Stomach smooth muscle (tissue), 2 donors: ENCODE results near the gene CDADC1.
A peak's percentile ranks its signal among the peaks of the same experiment; 100 is the strongest.

Experiments used
- H3K27ac ChIP-seq: one replicate; pipeline ENCODE4 v1.7.0; 2013; ENCODE audit warnings: mild to moderate bottlenecking, low read length, inconsistent platforms
- H3K27me3 ChIP-seq, 2 donors: one replicate each; pipeline ENCODE4 v1.7.0; 2013; ENCODE audit warnings: low read length in 2 of 2; ENCODE audit not compliant: insufficient read depth in 2 of 2, control insufficient read depth in 1 of 2
- H3K36me3 ChIP-seq, 2 donors: one replicate each; pipeline ENCODE4 v1.7.0; 2013; ENCODE audit warnings: low read length in 2 of 2; ENCODE audit not compliant: control insufficient read depth in 2 of 2, insufficient read depth in 2 of 2
- H3K4me1 ChIP-seq: one replicate; pipeline ENCODE4 v1.7.0; 2013; ENCODE audit warnings: low read length; ENCODE audit not compliant: control insufficient read depth, insufficient read depth
- H3K4me3 ChIP-seq, 2 donors: one replicate each; pipeline ENCODE4 v1.7.0; 2013; ENCODE audit warnings: low read length in 2 of 2
- H3K9ac ChIP-seq, 2 donors: one replicate each; pipeline ENCODE4 v1.7.0; 2013; ENCODE audit warnings: low read length in 2 of 2, mild to moderate bottlenecking in 1 of 2
- H3K9me3 ChIP-seq, 2 donors: one replicate each; pipeline ENCODE4 v1.7.0; 2013; ENCODE audit warnings: low read length in 2 of 2; ENCODE audit not compliant: control insufficient read depth in 2 of 2
- donor health status: healthy.
- donor health status: Pancreatic carcinoma.

Gene CDADC1

DNA sequence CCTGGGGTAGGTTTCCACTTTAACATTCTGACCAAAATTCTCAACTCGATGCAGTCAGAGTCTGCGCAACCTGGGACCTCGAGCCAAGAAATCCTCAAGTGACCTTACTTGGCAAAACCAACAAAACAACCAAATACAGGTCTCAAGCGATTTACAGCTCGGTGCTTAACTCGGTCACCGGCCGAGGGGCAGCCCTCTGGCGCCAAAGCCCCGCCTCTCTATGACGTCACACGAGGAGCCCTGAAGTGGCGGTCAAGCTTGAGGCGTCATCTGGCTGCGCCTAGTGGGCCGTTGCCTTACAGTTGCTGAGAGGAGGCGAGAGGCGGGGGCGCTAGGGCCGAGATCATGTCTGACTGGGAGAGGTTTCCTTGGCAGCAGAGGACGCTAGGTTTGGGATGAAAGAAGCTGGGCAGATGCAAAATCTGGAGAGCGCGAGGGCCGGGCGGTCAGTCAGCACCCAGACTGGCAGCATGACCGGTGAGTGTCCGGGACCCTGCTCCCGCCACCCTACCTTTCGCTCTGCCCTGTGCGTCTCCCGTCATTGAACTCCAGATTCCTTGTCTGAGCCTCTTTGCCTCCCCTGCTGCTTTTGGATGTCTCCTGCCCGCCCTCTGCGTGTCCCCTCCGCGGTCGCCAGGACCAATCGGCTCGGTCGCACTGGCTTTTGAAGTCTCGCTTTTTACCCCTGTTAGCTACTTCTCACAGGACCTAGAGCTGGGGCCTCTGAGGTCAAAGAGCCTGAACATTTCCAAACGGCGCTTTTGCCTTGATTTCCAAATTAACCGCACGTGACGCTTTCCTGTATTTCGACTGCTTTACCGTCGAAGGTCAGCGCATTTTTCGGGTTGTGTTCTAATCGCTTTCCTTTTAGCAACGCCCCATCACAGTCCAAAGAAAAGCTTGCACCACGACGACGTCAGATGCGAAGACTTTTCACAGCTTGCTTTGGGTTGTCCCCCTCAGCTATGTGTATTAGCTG is at the start of gene CDADC1:
Gene CDADC1 (plus strand): TSS at position 283 of the 979 bp plus-strand sequence. CDS start 113 bp downstream, at position 396.
- Histone ChIP-seq H3K4me3 (peak within 1 kb of the TSS; percentile 78 to 99), H3K27me3 (no peaks in the 10 kb centered on the region)

DNA sequence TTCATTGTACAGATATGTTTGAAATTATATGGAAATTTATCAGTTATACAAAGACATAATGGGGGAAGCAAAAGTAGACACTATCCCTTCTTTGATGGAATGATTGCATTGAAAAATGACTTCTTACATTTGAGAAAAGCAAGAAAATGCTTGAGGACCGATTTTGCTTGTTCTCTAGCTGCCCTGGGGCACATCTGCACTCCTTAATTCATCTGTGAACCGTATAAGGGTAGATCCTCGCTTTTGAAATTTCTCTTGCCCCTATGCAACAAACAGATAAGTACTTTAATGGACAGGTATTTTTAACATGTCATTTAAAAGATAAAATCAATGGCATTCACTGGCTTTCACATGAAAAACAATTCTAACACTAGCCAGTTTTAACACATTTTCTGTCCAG is 41.1 kb upstream of the CDADC1 start:
- no peak overlapping the region for H3K27ac ChIP-seq
- H3K4me1 ChIP-seq, result no peaks in the 10 kb centered on the region
- no peaks in the 10 kb centered on the region for H3K9me3 ChIP-seq
- H3K4me3 ChIP-seq, result no peak overlapping the region
- peaks cover 15% of the 10 kb centered on the region in 2 donors for H3K36me3 ChIP-seq
- no peaks in the 10 kb centered on the region for H3K27me3 ChIP-seq
- no peak overlapping the region for H3K9ac ChIP-seq

More for the DNA sequence above, at the start of gene CDADC1:
- Histone ChIP-seq H3K4me1 (peaks cover 22% of the 10 kb centered on the region), H3K27ac (peak within 1 kb of the TSS; percentile 96), H3K9me3 (no peaks in the 10 kb centered on the region), H3K9ac (peak within 1 kb of the TSS; percentile 88 to 98), H3K36me3 (no peaks in the 10 kb centered on the region)

DNA sequence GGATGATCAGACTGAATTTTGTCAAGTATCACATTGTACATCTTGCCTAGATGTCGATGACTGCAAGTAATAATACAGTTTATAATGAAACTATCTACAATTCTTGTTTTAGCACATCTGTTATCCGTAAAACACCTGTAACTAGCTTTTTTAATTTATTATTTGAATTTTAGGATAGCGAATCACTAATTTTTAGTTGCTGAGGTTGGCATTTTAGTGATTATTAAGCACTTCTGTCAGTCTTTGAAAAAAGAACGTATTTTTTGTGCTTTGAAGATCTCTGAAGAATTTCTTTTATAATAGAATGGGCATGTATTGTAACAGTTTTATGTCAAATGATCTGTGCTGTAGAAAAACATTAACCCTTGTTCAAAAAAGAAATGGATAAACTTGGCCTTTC is 39.1 kb upstream of the CDADC1 start:
- H3K4me3 ChIP-seq, result no peak overlapping the region
- no peak overlapping the region for H3K27ac ChIP-seq
- no peaks in the 10 kb centered on the region for H3K9me3 ChIP-seq
- H3K36me3 ChIP-seq, result peaks cover 7 to 8% of the 10 kb centered on the region in 2 donors
- no peak overlapping the region for H3K9ac ChIP-seq
- H3K4me1 ChIP-seq, result no peaks in the 10 kb centered on the region
- no peaks in the 10 kb centered on the region for H3K27me3 ChIP-seq

DNA sequence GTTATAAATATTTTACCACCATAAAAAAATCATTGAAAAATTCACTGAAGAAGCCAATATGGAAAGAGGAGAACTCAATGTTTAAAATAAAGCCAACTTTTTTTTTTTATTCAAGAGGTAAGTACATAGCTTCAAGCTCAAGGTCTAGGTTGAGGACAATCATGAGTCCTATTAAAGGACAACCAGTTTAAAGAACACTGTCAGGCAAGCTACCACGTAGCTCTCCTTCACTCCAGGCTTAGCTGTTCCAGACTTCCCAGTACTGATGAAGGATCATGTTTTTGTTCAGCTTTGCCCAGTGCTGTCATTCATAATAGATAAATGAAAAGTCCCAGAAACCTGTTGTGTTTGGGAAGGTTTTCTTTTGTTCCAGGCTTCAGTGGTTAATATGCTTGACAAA is 37.6 kb upstream of the CDADC1 start:
- no peak overlapping the region for H3K27ac ChIP-seq
- H3K9me3 ChIP-seq, result no peaks in the 10 kb centered on the region
- no peak overlapping the region for H3K9ac ChIP-seq
- no peaks in the 10 kb centered on the region for H3K4me1 ChIP-seq
- no peaks in the 10 kb centered on the region for H3K27me3 ChIP-seq
- peaks cover 2 to 6% of the 10 kb centered on the region in 2 donors for H3K36me3 ChIP-seq
- H3K4me3 ChIP-seq, result no peak overlapping the region

DNA sequence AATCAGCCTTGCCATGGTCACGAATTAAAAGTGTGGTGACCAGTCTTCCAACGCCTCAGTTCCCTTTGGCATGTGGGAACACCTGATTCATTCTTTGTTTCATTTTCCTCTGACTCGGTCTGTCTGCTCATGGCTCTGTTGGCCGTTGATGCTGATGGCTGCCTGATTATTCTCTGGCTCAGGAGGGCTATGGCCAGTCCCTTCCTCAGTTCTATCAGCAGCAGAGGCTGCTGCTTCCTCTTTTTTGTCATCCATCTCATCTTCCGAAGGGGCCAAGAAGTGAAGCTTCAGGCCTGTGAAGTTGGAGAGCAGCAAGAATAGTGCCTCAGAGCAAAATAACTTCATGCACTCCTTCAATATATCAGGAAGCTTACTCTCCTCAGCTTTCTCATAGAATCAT is 37.1 kb upstream of the CDADC1 start:
- Histone ChIP-seq H3K9me3 (no peaks in the 10 kb centered on the region), H3K9ac (no peak overlapping the region), H3K4me1 (no peaks in the 10 kb centered on the region), H3K4me3 (no peak overlapping the region), H3K36me3 (peaks cover 2 to 6% of the 10 kb centered on the region in 2 donors), H3K27me3 (no peaks in the 10 kb centered on the region), H3K27ac (no peak overlapping the region)

DNA sequence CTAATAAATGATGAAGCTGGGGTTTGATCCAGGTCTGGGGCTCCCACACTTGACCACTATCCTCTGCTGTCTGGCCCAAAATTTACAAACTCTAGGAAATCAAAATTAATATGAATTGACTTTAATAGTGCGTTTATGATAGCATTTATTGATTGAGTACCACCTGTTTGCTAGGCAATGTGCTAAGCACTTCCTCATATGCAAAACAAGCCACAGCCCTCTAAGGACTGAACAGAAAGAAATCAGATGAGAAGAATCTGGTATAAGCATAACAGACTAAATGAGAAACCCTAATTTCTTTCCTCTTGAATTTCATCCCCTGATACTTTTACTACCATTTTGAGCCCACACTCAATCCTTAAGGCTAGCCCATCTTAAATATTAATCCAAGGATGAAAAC is 34.2 kb upstream of the CDADC1 start:
- Histone ChIP-seq H3K9me3 (no peaks in the 10 kb centered on the region), H3K27me3 (peaks cover 0 to 2% of the 10 kb centered on the region in 2 donors), H3K4me1 (no peaks in the 10 kb centered on the region), H3K9ac (no peak overlapping the region), H3K4me3 (no peak overlapping the region), H3K27ac (no peak overlapping the region), H3K36me3 (no peaks in the 10 kb centered on the region)

DNA sequence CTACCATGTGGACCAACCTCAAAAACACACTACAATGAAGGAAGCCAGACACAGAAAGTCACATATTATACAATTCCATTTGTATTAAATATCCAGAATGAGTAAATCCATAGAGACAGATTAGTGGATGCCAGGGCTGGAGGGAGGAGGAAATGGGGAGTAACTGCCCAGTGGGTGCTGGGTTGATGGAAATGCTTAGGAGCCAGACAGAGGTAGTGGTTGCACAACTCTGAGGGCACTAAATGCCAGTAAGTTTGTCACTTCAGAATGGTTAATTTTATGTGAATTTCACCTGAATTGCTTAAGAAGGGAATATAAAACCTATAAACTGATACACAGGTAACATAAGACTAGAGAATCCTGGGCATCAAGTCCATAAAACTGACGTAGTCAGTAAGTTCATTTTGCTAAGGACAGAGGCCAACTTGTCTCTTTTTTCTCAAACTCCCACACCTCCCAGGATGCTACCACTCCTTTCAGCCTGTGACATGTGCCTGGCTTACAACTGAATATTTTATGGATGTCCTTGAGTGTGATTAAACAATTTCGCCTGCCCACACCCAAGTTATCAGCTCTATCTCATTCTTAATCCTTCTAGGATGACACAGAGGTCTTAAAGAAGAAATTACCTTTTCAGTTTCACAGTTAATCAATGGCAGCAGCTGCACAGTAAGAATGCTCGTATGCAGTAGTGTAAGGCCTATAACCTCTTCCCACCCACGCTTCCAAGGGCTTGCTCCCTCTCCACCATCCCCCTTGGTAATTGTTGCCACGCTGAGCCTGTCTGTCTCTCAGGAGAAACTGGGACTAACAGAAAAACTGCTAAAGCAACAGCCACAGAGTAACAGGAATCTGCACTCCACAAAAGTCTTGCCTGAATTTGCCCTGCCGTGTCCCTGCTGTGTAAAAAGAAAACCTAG is 33.5 kb upstream of the CDADC1 start:
- Histone ChIP-seq H3K9me3 (no peaks in the 10 kb centered on the region), H3K27me3 (peaks cover 0 to 8% of the 10 kb centered on the region in 2 donors), H3K27ac (no peak overlapping the region), H3K36me3 (no peaks in the 10 kb centered on the region), H3K9ac (no peak overlapping the region), H3K4me1 (no peaks in the 10 kb centered on the region), H3K4me3 (no peak overlapping the region)

DNA sequence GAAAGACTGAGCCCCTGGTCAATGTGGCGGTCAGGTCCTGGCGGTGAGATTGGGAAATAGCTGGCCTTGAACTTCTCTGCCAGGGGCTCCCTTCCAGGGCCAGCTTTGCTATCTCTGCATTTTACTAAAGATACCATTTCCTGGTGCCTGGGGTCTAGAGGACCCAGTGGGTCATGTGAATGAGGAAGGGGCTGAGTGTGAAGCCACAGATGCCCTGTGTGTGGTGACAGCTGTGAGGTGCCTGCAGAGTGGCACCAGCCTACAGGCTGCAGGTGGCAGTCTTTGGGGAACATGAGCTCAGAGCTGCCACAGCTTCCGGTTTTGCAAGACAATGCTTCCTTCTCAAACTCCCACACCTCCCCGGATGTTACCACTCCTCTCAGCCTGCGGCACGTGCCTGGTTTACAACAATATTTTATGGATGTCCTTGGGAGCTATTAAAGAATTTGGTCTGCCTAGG is 32.8 kb upstream of the CDADC1 start:
- peaks cover 5% of the 10 kb centered on the region for H3K4me1 ChIP-seq
- H3K27me3 ChIP-seq, result peaks cover 0 to 8% of the 10 kb centered on the region in 2 donors
- H3K9me3 ChIP-seq, result no peaks in the 10 kb centered on the region
- H3K27ac ChIP-seq, result no peak overlapping the region
- no peak overlapping the region for H3K9ac ChIP-seq
- H3K36me3 ChIP-seq, result no peaks in the 10 kb centered on the region
- H3K4me3 ChIP-seq, result no peak overlapping the region

DNA sequence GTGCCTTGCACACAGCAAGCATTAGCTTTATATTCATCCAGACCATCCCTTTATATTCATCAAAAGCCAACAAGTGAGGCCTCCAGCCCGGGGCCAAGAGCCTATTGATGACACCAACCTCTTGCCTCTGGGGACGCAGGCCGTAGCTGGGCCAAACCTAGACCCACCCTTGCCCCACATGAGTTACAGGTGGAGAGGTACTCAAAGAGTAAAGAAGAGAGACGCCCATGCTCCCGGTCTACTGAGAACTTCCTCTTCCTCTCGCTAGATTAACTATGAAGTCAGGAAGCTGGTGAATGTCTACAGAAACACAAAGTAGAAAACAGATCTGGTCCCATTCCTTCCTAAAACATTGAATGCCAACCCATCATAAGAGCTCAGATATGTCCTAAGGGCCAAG is 31.4 kb upstream of the CDADC1 start:
- Histone ChIP-seq H3K9ac (no peak overlapping the region), H3K27ac (no peak overlapping the region), H3K9me3 (no peaks in the 10 kb centered on the region), H3K4me1 (peaks cover 12% of the 10 kb centered on the region), H3K27me3 (peaks cover 4 to 8% of the 10 kb centered on the region in 2 donors), H3K36me3 (no peaks in the 10 kb centered on the region), H3K4me3 (no peak overlapping the region)

DNA sequence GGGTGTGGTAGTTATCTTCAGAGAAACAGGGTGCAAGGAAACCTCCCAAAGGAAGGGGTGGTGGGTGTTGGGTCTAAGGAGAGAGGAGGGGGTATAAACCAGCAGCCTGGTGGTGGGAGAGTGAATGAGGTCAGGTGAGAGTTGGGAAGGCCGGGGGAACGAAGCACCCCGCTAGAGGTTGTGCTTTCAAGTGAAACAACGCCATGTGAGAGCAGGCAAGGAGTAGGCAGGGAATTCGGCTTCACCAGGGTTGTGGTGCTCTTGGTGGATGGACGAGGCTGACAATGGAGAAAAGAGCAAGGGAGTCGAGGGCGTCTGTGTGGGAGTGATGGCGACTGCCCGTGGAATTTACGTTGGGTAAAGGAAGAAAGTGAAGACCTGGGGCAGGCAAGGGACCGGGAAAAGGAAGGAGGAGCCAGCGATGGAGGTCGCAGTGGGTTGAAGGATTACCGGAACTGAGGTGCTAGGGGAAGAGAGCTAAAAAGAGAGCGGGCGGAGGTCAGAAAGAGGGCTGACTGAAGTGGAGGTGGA is 29.7 kb upstream of the CDADC1 start:
- H3K36me3 ChIP-seq, result no peaks in the 10 kb centered on the region
- no peak overlapping the region for H3K9ac ChIP-seq
- H3K4me3 ChIP-seq, result no peak overlapping the region
- peaks cover 19% of the 10 kb centered on the region for H3K4me1 ChIP-seq
- H3K27ac ChIP-seq, result no peak overlapping the region
- peaks cover 4 to 8% of the 10 kb centered on the region in 2 donors for H3K27me3 ChIP-seq
- H3K9me3 ChIP-seq, result no peaks in the 10 kb centered on the region
